GM12878 (cell line): Measurements from ENCODE around the gene SORCS1. TPM values are rescaled to one million over a fixed set of nuclear protein-coding genes. Genes with fewer than 3 reads are reported as not detected.

Experiments
- BACH1 ChIP-seq: fragments of 450-650 bp; IDR thresholded peaks from 2 replicates; pipeline ENCODE4 v1.6.1; 2017; ENCODE audit warnings: mild to moderate bottlenecking, borderline replicate concordance
- CHD1 ChIP-seq: IDR thresholded peaks from 2 replicates; pipeline ENCODE4 v1.6.1; 2012; ENCODE audit warnings: low read depth, low read length, improper control_type of control experiment
- EGR1 ChIP-seq, 2 experiments: IDR thresholded peaks; 1 replicate in 1 of 2; 2 replicates in 1 of 2; pipeline ENCODE4 v1.6.1; 2011 to 2012; ENCODE audit warnings: low read depth in 2 of 2, low read length in 2 of 2, borderline replicate concordance in 1 of 2, mild to moderate bottlenecking in 1 of 2, moderate library complexity in 1 of 2
- ESRRA ChIP-seq: IDR thresholded peaks from 2 replicates; pipeline ENCODE4 v1.6.1; 2012; ENCODE audit warnings: mild to moderate bottlenecking, low read length, improper control_type of control experiment
- HDAC2 ChIP-seq: fragments of 200-600 bp; sonication (generic); IDR thresholded peaks from 2 replicates; pipeline ENCODE4 v1.6.1; 2017
- IKZF1 ChIP-seq: fragments of 450-650 bp; conservative IDR thresholded peaks from 2 replicates; pipeline ENCODE4 v1.6.1; 2017; ENCODE audit warnings: antibody characterized with exemption, mild to moderate bottlenecking
- LARP7 ChIP-seq: fragments of 450-650 bp; IDR thresholded peaks from 2 replicates; pipeline ENCODE4 v1.6.1; 2017; ENCODE audit warnings: mild to moderate bottlenecking
- NR2F1 ChIP-seq: fragments of 450-650 bp; conservative IDR thresholded peaks from 2 replicates; pipeline ENCODE4 v1.6.1; 2017; ENCODE audit warnings: mild to moderate bottlenecking
- NRF1 ChIP-seq: conservative IDR thresholded peaks from 2 replicates; pipeline ENCODE4 v1.6.1; 2011; ENCODE audit warnings: mild to moderate bottlenecking, low read depth, low read length, improper control_type of control experiment
- RUNX3 ChIP-seq: IDR thresholded peaks from 2 replicates; pipeline ENCODE4 v1.6.1; 2012; ENCODE audit warnings: low read length, inconsistent platforms
- SMAD5 ChIP-seq: IDR thresholded peaks from 2 replicates; pipeline ENCODE4 v1.6.1; 2016; ENCODE audit warnings: antibody characterized with exemption, low read depth
- STAT1 ChIP-seq: fragments of 450-650 bp; conservative IDR thresholded peaks from 2 replicates; pipeline ENCODE4 v1.6.1; 2014; ENCODE audit warnings: antibody characterized with exemption, mild to moderate bottlenecking
- SUPT20H ChIP-seq: IDR thresholded peaks from 2 replicates; pipeline ENCODE4 v1.6.1; 2011; ENCODE audit warnings: low read depth, mild to moderate bottlenecking, low read length, moderate library complexity, borderline replicate concordance; ENCODE audit not compliant: control insufficient read depth
- YY1 ChIP-seq: IDR thresholded peaks from 2 replicates; pipeline ENCODE4 v1.6.1; 2011; ENCODE audit warnings: low read depth, mild to moderate bottlenecking, low read length
- polyA plus RNA-seq, 11 experiments: library from polyadenylated mRNA; depleted of rRNA in 4 of 11; unstranded in 6 of 11; stranded (reverse) in 5 of 11; fragments of >200 nt; fragmentation: Nextera tagmentation in 4 of 11; fragmentation: Illumina TruSeq in 1 of 11; extraction: Ambion mirVana in 4 of 11; extraction: Trizol in 1 of 11; gene quantifications; 1 replicate in 1 of 11; 2 replicates in 10 of 11; pipeline versions ENCODE4 v1.2.1 to v1.2.3, GENCODE V29; 2011 to 2016; ENCODE audit warnings: inconsistent platforms in 2 of 11, missing spikeins in 2 of 11, low read depth in 1 of 11
- total RNA-seq, 4 experiments: library from RNA; depleted of rRNA in 3 of 4; stranded (reverse); fragments of >200 nt in 3 of 4; fragmentation: Illumina TruSeq in 1 of 4; extraction: Trizol in 1 of 4; gene quantifications; 2 replicates each; pipeline versions ENCODE4 v1.2.1 to v1.2.3, GENCODE V29; 2013 to 2021
- TF ChIP-seq, protein P1 (sequence below): IDR thresholded peaks from 2 replicates; pipeline ENCODE4 v1.6.1; 2011; ENCODE audit warnings: borderline replicate concordance, low read depth, mild to moderate bottlenecking, moderate library complexity, low read length; ENCODE audit not compliant: insufficient read depth, poor library complexity, severe bottlenecking
- TF ChIP-seq, protein P2 (sequence below): fragments of 450-650 bp; IDR thresholded peaks from 2 replicates; pipeline ENCODE4 v1.6.1; 2017; ENCODE audit warnings: mild to moderate bottlenecking, moderate library complexity
- TF ChIP-seq, protein P3 (sequence below): fragments of 450-650 bp; IDR thresholded peaks from 2 replicates; pipeline ENCODE4 v1.6.1; 2017; ENCODE audit warnings: mild to moderate bottlenecking, moderate library complexity
- TF ChIP-seq, protein P4 (sequence below): IDR thresholded peaks from 2 replicates; pipeline ENCODE4 v1.6.1; 2012; ENCODE audit warnings: mild to moderate bottlenecking, low read depth, low read length

Gene SORCS1
- total and polyA plus RNA-seq, 10 of the 15 experiments (the other 5 are each of a cell fraction or from before 2014, with no cell fraction given) = 0.02 to 9.6 (median 0.06) TPM; not detected in 3

DNA sequence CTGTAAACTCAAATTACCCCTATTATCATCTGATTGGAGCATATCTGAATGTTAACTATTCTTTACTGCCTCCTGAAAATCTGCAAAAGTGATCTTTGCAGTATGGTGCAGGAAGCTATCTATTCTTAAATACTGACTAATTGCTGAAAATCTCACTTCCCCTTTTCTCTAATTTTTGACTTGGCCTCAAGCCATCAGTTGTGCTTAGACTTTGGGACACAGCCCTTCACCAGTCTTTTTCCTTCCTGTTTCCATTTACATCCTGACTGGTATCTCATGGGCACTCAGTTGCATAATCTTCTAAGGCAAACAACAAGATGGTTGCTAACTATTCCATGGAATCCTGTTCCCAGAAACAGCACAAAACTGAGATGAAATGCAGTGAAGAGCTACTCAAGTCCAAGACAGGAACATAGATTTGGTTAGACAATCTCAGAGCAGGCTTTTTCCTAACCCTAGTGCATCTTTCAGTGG is 228.5 kb downstream of the SORCS1 start (continued):
- TF ChIP-seq, protein P1, sequence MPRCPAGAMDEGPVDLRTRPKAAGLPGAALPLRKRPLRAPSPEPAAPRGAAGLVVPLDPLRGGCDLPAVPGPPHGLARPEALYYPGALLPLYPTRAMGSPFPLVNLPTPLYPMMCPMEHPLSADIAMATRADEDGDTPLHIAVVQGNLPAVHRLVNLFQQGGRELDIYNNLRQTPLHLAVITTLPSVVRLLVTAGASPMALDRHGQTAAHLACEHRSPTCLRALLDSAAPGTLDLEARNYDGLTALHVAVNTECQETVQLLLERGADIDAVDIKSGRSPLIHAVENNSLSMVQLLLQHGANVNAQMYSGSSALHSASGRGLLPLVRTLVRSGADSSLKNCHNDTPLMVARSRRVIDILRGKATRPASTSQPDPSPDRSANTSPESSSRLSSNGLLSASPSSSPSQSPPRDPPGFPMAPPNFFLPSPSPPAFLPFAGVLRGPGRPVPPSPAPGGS = no peak
- peak; percentile 66 for TF ChIP-seq RUNX3
- TF ChIP-seq, protein P2, sequence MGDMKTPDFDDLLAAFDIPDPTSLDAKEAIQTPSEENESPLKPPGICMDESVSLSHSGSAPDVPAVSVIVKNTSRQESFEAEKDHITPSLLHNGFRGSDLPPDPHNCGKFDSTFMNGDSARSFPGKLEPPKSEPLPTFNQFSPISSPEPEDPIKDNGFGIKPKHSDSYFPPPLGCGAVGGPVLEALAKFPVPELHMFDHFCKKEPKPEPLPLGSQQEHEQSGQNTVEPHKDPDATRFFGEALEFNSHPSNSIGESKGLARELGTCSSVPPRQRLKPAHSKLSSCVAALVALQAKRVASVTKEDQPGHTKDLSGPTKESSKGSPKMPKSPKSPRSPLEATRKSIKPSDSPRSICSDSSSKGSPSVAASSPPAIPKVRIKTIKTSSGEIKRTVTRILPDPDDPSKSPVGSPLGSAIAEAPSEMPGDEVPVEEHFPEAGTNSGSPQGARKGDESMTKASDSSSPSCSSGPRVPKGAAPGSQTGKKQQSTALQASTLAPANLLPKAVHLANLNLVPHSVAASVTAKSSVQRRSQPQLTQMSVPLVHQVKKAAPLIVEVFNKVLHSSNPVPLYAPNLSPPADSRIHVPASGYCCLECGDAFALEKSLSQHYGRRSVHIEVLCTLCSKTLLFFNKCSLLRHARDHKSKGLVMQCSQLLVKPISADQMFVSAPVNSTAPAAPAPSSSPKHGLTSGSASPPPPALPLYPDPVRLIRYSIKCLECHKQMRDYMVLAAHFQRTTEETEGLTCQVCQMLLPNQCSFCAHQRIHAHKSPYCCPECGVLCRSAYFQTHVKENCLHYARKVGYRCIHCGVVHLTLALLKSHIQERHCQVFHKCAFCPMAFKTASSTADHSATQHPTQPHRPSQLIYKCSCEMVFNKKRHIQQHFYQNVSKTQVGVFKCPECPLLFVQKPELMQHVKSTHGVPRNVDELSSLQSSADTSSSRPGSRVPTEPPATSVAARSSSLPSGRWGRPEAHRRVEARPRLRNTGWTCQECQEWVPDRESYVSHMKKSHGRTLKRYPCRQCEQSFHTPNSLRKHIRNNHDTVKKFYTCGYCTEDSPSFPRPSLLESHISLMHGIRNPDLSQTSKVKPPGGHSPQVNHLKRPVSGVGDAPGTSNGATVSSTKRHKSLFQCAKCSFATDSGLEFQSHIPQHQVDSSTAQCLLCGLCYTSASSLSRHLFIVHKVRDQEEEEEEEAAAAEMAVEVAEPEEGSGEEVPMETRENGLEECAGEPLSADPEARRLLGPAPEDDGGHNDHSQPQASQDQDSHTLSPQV = no peak
- no peak for TF ChIP-seq HDAC2
- TF ChIP-seq NR2F1 = peak; percentile 51; the same call in 1 of the 2 replicates
- no peak for TF ChIP-seq YY1
- peak; percentile 82; the same call in 1 of the 2 replicates for TF ChIP-seq BACH1
- no peak for TF ChIP-seq SUPT20H
- no peak for TF ChIP-seq LARP7
- TF ChIP-seq, protein P3, sequence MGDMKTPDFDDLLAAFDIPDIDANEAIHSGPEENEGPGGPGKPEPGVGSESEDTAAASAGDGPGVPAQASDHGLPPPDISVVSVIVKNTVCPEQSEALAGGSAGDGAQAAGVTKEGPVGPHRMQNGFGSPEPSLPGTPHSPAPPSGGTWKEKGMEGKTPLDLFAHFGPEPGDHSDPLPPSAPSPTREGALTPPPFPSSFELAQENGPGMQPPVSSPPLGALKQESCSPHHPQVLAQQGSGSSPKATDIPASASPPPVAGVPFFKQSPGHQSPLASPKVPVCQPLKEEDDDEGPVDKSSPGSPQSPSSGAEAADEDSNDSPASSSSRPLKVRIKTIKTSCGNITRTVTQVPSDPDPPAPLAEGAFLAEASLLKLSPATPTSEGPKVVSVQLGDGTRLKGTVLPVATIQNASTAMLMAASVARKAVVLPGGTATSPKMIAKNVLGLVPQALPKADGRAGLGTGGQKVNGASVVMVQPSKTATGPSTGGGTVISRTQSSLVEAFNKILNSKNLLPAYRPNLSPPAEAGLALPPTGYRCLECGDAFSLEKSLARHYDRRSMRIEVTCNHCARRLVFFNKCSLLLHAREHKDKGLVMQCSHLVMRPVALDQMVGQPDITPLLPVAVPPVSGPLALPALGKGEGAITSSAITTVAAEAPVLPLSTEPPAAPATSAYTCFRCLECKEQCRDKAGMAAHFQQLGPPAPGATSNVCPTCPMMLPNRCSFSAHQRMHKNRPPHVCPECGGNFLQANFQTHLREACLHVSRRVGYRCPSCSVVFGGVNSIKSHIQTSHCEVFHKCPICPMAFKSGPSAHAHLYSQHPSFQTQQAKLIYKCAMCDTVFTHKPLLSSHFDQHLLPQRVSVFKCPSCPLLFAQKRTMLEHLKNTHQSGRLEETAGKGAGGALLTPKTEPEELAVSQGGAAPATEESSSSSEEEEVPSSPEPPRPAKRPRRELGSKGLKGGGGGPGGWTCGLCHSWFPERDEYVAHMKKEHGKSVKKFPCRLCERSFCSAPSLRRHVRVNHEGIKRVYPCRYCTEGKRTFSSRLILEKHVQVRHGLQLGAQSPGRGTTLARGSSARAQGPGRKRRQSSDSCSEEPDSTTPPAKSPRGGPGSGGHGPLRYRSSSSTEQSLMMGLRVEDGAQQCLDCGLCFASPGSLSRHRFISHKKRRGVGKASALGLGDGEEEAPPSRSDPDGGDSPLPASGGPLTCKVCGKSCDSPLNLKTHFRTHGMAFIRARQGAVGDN = no peak
- TF ChIP-seq IKZF1 = peak; percentile 96
- no peak for TF ChIP-seq CHD1
- no peak for TF ChIP-seq STAT1
- no peak for TF ChIP-seq EGR1 (IDR thresholded peaks at IDR 0.05; ENCODE audit: borderline replicate concordance in 1 of 2, low read depth in 2 of 2, low read length in 2 of 2)
- no peak for TF ChIP-seq ESRRA
- no peak for TF ChIP-seq SMAD5
- TF ChIP-seq, protein P4, sequence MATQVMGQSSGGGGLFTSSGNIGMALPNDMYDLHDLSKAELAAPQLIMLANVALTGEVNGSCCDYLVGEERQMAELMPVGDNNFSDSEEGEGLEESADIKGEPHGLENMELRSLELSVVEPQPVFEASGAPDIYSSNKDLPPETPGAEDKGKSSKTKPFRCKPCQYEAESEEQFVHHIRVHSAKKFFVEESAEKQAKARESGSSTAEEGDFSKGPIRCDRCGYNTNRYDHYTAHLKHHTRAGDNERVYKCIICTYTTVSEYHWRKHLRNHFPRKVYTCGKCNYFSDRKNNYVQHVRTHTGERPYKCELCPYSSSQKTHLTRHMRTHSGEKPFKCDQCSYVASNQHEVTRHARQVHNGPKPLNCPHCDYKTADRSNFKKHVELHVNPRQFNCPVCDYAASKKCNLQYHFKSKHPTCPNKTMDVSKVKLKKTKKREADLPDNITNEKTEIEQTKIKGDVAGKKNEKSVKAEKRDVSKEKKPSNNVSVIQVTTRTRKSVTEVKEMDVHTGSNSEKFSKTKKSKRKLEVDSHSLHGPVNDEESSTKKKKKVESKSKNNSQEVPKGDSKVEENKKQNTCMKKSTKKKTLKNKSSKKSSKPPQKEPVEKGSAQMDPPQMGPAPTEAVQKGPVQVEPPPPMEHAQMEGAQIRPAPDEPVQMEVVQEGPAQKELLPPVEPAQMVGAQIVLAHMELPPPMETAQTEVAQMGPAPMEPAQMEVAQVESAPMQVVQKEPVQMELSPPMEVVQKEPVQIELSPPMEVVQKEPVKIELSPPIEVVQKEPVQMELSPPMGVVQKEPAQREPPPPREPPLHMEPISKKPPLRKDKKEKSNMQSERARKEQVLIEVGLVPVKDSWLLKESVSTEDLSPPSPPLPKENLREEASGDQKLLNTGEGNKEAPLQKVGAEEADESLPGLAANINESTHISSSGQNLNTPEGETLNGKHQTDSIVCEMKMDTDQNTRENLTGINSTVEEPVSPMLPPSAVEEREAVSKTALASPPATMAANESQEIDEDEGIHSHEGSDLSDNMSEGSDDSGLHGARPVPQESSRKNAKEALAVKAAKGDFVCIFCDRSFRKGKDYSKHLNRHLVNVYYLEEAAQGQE = no peak
- TF ChIP-seq NRF1 = no peak
